Stimulated activated CD8-positive, alpha-beta memory T cell treated with anti-CD3 and anti-CD28 coated beads, Interleukin-15, amount 100 ng/mL, for 1 hour (primary cell): ENCODE data around the gene C1QTNF8.

Experiments used
- DNase-seq: peaks from one replicate; pipeline ENCODE4 v3.0.0-alpha.2; 2020; ENCODE audit warnings: low read depth

Gene C1QTNF8

DNA sequence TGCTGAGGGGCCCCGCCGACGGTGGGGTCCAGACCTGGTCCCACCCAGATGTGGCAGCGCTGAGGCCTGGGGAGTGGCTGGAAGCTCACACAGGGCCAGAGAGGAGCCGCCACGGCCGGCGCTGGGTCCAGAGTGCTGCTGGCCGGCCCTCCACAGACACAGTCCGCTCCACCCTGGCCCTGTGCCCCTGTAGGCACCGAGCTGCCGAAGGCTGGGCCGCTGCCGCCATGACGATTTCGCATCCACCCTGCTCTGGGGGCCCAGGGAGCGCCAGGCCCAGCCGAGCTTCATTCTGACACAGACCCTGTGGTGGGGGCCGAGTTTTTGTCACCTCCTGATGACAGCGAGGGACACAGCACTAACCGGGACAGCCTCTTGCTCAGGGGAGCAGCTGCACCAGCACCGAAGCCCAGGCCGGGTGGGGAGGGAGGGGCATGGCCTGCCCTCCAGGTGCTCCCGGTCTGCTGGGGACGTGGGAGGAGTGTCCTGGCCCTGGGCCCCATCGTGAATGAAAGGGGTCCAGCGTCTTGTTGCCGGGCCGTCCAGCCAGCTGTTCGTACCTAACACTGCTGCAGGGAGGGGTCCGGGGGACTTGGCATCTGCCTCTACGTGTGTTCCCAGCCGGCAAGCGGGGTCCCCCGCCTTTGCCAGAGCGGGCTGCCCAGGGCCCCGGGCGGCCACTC lies 50.6 kb downstream of the C1QTNF8 start:
- DNase-seq, result no peak

DNA sequence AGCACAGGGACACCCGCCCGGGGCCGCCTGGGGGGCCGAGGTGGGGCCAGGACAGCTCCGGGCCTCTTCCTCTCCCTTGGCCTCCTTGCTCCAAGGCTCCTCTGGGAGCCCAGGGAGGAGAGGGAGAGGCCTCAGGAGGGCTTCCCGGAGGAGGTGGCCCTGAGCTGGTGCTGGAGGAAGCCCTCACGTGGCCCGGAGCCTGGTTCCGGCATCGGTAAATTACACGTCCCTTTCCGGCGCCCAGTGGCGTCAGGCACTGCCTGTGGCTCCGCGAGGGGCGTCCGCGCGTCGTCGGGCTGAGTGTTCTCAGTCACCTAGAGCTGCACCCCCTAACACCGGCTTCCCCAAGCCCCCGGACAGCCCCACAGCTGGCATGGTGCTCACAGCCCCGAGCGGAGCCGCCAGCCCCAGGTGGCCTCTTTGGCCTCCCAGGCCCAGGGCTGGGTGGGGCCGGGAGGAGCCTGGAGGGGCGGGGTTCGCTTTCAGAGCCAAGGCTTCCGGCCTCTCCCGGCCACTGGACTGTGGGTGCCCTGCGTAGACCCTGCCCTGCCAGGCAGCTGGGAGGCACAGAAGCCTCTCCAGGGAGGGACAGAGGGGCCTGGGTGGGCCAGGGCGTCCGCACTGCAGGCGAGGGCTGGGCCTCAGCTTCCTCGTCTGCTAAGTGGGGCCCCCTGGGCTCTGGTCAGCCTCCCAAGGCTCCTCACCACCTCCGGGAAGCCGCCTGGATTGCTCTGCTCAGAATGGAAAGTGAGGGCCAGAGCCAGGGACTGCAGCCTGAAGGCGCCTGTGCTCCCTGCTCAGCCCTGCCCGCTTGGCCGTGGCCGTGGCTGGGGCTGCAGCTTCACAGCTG lies 51.4 kb downstream of the C1QTNF8 start:
- DNase-seq, result no peak

DNA sequence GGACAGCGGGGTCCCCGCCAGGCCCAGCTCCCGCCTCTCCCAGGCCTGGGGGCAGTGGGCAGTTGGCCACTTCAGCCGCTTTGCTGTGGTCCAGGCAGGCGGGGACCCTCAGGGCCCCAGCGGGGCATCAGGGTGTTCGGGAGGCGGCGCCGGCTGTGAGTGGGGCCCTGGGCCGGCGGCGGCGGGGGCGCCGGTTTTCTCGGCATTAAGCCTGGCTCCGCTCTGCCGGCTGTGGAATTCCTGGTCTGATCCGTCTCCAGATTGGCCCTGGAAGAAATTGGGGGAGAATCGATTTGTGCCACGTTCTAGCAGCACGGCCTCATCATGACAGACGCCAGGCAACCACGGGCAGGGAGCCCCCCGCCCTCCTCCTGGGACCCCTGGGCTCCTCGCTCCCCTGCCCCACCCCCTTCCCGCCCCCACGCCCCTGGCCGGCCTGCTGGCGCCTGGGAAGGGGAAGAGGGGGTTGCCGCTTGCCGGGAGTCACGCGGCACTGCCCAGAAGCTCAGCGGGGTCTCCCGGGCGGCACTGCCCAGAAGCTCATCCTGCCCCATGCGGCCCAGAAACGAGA lies 52.1 kb downstream of the C1QTNF8 start:
- DNase-seq, result no peak

DNA sequence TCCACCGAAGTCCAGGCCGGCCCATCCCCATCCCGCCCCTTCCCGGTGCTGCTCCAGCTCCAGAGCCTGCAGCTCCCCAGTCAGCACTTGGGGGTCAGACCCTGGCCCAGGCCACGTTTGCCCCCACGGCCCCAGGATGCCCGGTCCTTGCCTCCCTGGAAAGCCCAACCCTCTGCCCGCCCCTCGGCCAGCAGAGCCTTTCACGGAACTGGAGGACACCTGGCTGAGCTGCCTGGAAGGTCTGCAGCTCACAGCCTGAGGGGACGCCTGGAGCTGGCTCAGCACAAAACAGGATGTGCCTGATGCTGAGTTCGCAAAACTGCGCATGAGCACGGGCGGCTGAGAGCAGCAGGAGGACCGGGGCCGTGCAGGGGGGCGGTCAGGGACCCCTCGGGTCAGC lies 53.2 kb downstream of the C1QTNF8 start:
- no peak for DNase-seq

DNA sequence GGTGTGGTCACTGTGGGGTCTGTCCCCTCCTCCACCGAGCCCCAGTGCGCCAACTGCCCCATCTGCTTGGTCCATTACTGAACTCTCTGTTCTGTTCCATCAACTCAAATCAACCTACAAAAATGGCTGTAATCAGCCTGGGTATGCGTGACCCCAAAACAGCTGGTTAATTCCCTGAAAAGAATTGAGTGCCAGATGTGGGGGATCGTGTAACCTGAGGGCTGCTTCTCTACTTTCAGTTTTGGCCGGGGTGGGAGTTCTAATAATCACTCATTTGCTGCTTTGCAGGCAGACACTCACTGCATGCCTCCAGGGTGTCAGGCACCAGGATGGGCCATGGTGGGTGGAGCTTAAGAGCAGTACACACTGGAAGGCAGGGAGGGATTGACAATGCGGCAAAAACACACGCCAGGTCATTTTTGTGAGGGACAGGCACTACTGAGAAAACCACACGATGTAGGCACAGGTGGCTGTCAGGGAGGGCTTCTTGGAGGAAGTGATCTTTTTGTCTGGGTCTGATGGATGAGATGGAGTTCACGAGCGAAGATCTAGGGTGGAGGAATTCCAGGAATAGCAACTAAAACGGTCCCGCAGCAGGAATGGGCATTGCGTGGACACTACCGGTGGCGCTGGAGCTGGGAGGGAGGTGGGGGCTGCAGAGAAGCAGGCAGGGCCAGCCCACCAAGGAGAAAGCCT lies 53.8 kb downstream of the C1QTNF8 start:
- DNase-seq, result no peak

DNA sequence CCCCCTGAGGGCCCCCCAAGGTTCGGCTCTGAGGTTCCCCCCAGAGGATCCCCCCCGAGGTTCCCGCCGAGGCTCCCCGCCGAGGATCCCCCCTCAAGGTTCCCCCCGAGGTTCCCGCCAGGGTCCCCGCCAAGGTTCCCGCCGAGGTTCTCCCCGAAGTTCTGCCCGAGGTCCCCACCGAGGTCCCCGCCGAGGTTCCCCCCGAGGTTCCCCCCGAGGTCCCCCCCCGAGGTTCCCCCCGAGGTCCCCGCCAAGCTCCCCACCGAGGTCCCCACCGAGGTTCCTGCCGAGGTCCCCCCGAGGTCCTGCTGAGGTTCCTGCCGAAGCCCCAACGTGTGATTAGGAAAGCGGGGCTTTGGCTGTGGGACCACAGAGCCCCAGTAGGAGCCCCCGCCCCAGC lies 55.7 kb downstream of the C1QTNF8 start:
- no peak for DNase-seq

DNA sequence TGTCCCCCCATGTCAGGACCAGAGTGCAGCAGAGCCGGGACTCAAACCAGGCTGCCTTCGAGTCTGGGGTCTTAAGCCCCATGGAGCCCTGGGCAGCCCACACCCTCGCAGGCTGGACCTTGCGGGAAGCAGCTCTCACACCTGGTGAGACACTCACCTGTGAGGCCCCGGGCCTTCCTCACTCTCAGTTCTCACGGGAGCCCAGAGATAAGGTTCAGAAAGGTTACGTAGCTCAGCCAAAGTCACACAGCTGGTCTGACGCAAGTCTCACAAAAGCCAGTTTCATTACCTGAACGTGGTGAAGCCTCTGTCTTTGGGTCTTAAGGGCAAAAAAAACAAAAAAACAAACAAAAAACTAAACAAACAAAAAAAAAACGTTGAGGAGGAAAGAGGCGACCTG lies 56.3 kb downstream of the C1QTNF8 start:
- no peak for DNase-seq

DNA sequence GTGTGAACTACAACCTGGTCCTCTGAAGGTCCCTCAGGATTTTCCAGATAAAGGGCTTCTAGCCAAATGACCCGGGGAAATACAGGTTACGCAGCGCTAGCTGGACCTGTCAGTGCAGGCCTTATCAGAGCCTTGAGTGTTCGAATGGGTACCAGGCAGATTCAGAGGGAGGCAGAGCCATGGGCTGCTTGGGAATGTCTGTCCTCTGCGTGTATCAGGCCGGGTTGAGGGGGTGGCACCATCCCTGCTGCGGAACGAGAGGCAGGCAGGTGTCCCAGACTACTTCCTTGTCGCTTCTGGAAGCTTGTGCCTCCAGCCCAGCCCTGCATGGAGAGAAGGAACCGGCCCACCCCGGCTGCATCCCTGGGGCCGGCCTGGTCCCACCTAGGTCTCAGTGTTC lies 57.1 kb downstream of the C1QTNF8 start:
- no peak for DNase-seq
